Astrocyte (in vitro differentiated cells and primary cell): ENCODE results near the gene PIGU. TPM values are rescaled to one million over a fixed set of nuclear protein-coding genes. Genes with fewer than 3 reads are reported as not detected.

Experiments used
- DNase-seq: peaks from one replicate; pipeline ENCODE4 v3.0.0-alpha.2; 2010; ENCODE audit warnings: low read depth
- FAIRE-seq: peaks from 2 replicates; lab custom pipeline; 2011; peaks lifted over from hg19 to GRCh38; lab: Jason Lieb, UNC
- H2AFZ ChIP-seq: 2 replicates; pipeline ENCODE4 v1.6.0; 2012; ENCODE audit warnings: low read depth, low read length, inconsistent platforms
- H3K27ac ChIP-seq: 2 replicates; pipeline ENCODE4 v1.5.1; 2011; ENCODE audit warnings: low read depth, low read length, inconsistent platforms
- H3K27me3 ChIP-seq: 2 replicates; pipeline ENCODE4 v1.6.0; 2011; ENCODE audit warnings: low read length, inconsistent platforms; ENCODE audit not compliant: insufficient read depth
- H3K36me3 ChIP-seq: 2 replicates; pipeline ENCODE4 v1.5.1; 2011; ENCODE audit warnings: low read length, inconsistent platforms; ENCODE audit not compliant: insufficient read depth
- H3K4me1 ChIP-seq: 2 replicates; pipeline ENCODE4 v1.5.1; 2011; ENCODE audit warnings: low read length, inconsistent platforms; ENCODE audit not compliant: insufficient read depth
- H3K4me2 ChIP-seq: 2 replicates; pipeline ENCODE4 v1.6.0; 2012; ENCODE audit warnings: low read length, inconsistent platforms
- H3K4me3 ChIP-seq: 2 replicates; pipeline ENCODE4 v1.5.1; 2011; ENCODE audit warnings: low read depth, mild to moderate bottlenecking, low read length, inconsistent platforms; ENCODE audit not compliant: insufficient read depth
- H3K79me2 ChIP-seq: 2 replicates; pipeline ENCODE4 v1.6.0; 2012; ENCODE audit warnings: mild to moderate bottlenecking, low read length, inconsistent platforms; ENCODE audit not compliant: insufficient read depth
- H3K9ac ChIP-seq: 2 replicates; pipeline ENCODE4 v1.6.0; 2012; ENCODE audit warnings: mild to moderate bottlenecking, low read length, inconsistent platforms
- H3K9me3 ChIP-seq: 2 replicates; pipeline ENCODE4 v1.5.1; 2012; ENCODE audit warnings: low read depth, mild to moderate bottlenecking, low read length, inconsistent platforms; ENCODE audit not compliant: insufficient read depth
- H4K20me1 ChIP-seq: 2 replicates; pipeline ENCODE4 v1.6.0; 2012; ENCODE audit warnings: low read length, inconsistent platforms; ENCODE audit not compliant: insufficient read depth
- H3K27ac Mint-ChIP-seq: one replicate; pipeline ENCODE4 v1.8.0; 2021; ENCODE audit warnings: mild to moderate bottlenecking, mixed read lengths; ENCODE audit not compliant: unreplicated experiment
- H3K27me3 Mint-ChIP-seq: one replicate; pipeline ENCODE4 v1.8.0; 2021; ENCODE audit warnings: low read depth, mixed read lengths; ENCODE audit not compliant: unreplicated experiment
- H3K36me3 Mint-ChIP-seq: one replicate; pipeline ENCODE4 v1.8.0; 2021; ENCODE audit warnings: low read depth, mixed read lengths; ENCODE audit not compliant: unreplicated experiment
- H3K4me1 Mint-ChIP-seq: one replicate; pipeline ENCODE4 v1.8.0; 2021; ENCODE audit warnings: low read depth, mixed read lengths; ENCODE audit not compliant: unreplicated experiment
- H3K4me3 Mint-ChIP-seq: one replicate; pipeline ENCODE4 v1.8.0; 2021; ENCODE audit warnings: mild to moderate bottlenecking, moderate library complexity, mixed read lengths; ENCODE audit not compliant: unreplicated experiment
- H3K9me3 Mint-ChIP-seq: one replicate; pipeline ENCODE4 v1.8.0; 2021; ENCODE audit warnings: mild to moderate bottlenecking, mixed read lengths; ENCODE audit not compliant: unreplicated experiment
- EZH2 ChIP-seq: IDR thresholded peaks from 2 replicates; pipeline ENCODE4 v1.6.1; 2012; ENCODE audit warnings: mild to moderate bottlenecking, low read length, inconsistent platforms; ENCODE audit not compliant: insufficient read depth
- total RNA-seq: library from RNA; stranded (reverse); gene quantifications from 2 replicates; pipeline ENCODE4 v1.2.1, GENCODE V29; 2021
- TF ChIP-seq, protein P1 (sequence below): IDR thresholded peaks from 2 replicates; pipeline ENCODE4 v1.5.1; 2011; ENCODE audit warnings: low read depth, mild to moderate bottlenecking, inconsistent platforms, low read length, moderate library complexity; ENCODE audit not compliant: insufficient read depth

Gene PIGU
- total RNA-seq, 1 donor from 2014 or later: 16.7 TPM

DNA sequence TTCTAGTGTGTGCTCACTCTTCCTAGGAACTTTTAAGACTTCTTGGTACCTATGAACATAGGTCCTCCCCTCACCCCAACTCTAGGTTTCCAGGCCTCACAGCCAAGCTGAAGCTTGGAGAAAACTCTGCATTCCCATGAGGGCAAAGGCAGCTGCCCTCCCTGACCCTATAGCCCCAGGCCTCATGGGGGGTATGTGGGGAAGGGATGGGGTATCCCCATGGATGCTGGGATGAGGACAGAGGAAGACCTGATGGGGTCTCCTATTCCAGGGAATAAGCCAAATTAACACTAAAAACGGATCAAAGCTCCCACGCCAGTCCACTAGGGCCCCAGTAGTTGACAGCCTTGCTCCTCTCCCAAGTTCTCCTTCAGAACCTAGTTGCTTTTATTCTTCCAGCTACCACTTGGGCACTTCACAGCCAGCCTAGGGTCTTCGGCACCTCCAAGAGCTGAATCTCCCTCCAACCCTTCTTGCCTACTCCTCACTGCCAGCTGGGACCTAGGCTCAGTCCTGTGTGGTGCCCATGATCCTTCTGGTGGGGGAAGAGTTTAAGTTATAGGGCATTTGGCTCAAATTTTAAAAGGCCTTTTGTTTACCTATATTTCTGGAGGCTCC is 35.0 kb upstream of the PIGU start:
- no peak for TF ChIP-seq EZH2
- TF ChIP-seq, protein P1, sequence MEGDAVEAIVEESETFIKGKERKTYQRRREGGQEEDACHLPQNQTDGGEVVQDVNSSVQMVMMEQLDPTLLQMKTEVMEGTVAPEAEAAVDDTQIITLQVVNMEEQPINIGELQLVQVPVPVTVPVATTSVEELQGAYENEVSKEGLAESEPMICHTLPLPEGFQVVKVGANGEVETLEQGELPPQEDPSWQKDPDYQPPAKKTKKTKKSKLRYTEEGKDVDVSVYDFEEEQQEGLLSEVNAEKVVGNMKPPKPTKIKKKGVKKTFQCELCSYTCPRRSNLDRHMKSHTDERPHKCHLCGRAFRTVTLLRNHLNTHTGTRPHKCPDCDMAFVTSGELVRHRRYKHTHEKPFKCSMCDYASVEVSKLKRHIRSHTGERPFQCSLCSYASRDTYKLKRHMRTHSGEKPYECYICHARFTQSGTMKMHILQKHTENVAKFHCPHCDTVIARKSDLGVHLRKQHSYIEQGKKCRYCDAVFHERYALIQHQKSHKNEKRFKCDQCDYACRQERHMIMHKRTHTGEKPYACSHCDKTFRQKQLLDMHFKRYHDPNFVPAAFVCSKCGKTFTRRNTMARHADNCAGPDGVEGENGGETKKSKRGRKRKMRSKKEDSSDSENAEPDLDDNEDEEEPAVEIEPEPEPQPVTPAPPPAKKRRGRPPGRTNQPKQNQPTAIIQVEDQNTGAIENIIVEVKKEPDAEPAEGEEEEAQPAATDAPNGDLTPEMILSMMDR: no peak
- Histone ChIP-seq H4K20me1 (peaks cover 45% of the 10 kb centered on the region), H3K27me3 (no peaks in the 10 kb centered on the region), H2AFZ (no peak overlapping the region), H3K9me3 (no peaks in the 10 kb centered on the region), H3K4me2 (no peak overlapping the region), H3K36me3 (peaks cover 2% of the 10 kb centered on the region), H3K9ac (no peak overlapping the region), H3K27ac (no peak overlapping the region), H3K4me1 (peaks cover 25% of the 10 kb centered on the region), H3K79me2 (no peaks in the 10 kb centered on the region), H3K4me3 (no peak overlapping the region)
- H3K4me3 Mint-ChIP-seq: no peak overlapping the region
- no peak overlapping the region for H3K27ac Mint-ChIP-seq
- peaks cover 6% of the 10 kb centered on the region for H3K27me3 Mint-ChIP-seq
- peaks cover 8% of the 10 kb centered on the region for H3K36me3 Mint-ChIP-seq
- no peaks in the 10 kb centered on the region for H3K9me3 Mint-ChIP-seq
- DNase-seq: no peak
- H3K4me1 Mint-ChIP-seq: peaks cover 28% of the 10 kb centered on the region
- no peak for FAIRE-seq

DNA sequence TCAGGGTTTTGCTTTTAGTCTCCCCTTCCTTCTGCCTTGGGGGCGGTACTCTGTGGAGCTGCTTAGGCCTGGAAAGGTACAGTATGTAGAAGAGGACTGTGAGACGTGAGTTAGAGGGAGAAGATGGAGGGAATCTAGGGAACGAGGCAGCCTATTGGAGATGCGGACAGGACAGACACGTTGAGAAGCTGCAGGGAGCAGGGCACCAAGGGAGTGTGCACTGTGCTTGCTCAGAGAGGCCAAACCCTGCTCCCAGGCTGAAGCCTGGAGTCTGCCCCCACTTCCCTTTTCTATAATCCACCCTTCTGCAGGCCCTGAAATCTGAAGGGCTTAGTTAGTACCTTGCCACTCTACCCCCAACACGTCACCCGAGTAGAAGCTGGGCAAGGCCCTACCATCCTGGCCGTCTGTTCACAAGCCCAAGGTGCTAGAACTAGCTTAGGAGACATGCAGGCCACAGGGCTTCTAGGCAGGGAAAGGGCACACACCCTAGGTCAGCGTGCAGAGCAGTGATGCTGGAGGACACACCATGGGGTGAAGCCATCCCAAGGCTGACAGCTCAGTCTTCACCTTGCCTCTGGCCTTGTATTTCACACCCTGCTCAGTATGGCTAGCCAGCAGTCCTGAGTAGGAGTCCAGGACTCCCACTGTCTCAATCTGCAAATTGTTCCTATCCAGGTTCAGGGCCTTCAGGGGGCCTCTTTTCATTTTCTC is 34.1 kb upstream of the PIGU start:
- no peak overlapping the region for H3K27ac ChIP-seq
- no peaks in the 10 kb centered on the region for H3K79me2 ChIP-seq
- H3K27me3 ChIP-seq: no peaks in the 10 kb centered on the region
- H2AFZ ChIP-seq: no peak overlapping the region
- H3K4me3 ChIP-seq: no peak overlapping the region
- DNase-seq (no peak), FAIRE-seq (no peak)
- Mint-ChIP-seq H3K27ac (no peak overlapping the region), H3K27me3 (peaks cover 6% of the 10 kb centered on the region), H3K36me3 (peaks cover 8% of the 10 kb centered on the region), H3K4me3 (peak overlapping the region; percentile 67), H3K4me1 (peaks cover 28% of the 10 kb centered on the region), H3K9me3 (no peaks in the 10 kb centered on the region)
- peak overlapping the region; percentile 89 for H3K4me2 ChIP-seq
- TF ChIP-seq, protein P1: no peak
- TF ChIP-seq EZH2: no peak
- H3K9me3 ChIP-seq: no peaks in the 10 kb centered on the region
- peaks cover 25% of the 10 kb centered on the region for H3K4me1 ChIP-seq
- H3K9ac ChIP-seq: peak overlapping the region; percentile 83
- H4K20me1 ChIP-seq: peaks cover 53% of the 10 kb centered on the region
- H3K36me3 ChIP-seq: peaks cover 2% of the 10 kb centered on the region

DNA sequence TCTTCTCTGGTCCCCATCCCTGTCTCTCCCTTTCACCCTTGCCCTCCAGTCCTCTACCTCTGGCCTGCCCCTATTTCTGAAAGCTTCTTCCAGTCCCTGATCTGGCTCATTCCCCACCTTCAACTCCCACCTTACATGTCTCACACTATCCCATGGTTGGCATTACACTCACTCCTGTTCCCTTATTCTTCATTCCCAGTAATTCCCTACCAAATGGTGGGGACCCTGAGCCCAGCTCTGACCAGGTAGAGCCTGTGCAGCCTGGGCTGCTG is 33.6 kb upstream of the PIGU start:
- no peaks in the 10 kb centered on the region for H3K79me2 ChIP-seq
- Mint-ChIP-seq H3K36me3 (peaks cover 8% of the 10 kb centered on the region), H3K27me3 (peaks cover 6% of the 10 kb centered on the region), H3K4me1 (peaks cover 30% of the 10 kb centered on the region), H3K27ac (no peak overlapping the region), H3K9me3 (no peaks in the 10 kb centered on the region), H3K4me3 (peak overlapping the region; percentile 67)
- no peaks in the 10 kb centered on the region for H3K9me3 ChIP-seq
- no peak overlapping the region for H3K4me3 ChIP-seq
- DNase-seq (no peak), FAIRE-seq (no peak)
- H3K4me1 ChIP-seq: peaks cover 28% of the 10 kb centered on the region
- H3K36me3 ChIP-seq: peaks cover 2% of the 10 kb centered on the region
- no peak overlapping the region for H2AFZ ChIP-seq
- H4K20me1 ChIP-seq: peaks cover 58% of the 10 kb centered on the region
- H3K4me2 ChIP-seq: peak overlapping the region; percentile 89
- TF ChIP-seq, protein P1: no peak
- no peak for TF ChIP-seq EZH2
- H3K27ac ChIP-seq: no peak overlapping the region
- H3K9ac ChIP-seq: peak overlapping the region; percentile 83
- H3K27me3 ChIP-seq: no peaks in the 10 kb centered on the region
